NCI-H69 (cell line): ENCODE data around the gene KHK.

Experiments
- DNase-seq: peaks from one replicate; lab custom pipeline; 2025; lab: John Stamatoyannopoulos, UW

Gene KHK

DNA sequence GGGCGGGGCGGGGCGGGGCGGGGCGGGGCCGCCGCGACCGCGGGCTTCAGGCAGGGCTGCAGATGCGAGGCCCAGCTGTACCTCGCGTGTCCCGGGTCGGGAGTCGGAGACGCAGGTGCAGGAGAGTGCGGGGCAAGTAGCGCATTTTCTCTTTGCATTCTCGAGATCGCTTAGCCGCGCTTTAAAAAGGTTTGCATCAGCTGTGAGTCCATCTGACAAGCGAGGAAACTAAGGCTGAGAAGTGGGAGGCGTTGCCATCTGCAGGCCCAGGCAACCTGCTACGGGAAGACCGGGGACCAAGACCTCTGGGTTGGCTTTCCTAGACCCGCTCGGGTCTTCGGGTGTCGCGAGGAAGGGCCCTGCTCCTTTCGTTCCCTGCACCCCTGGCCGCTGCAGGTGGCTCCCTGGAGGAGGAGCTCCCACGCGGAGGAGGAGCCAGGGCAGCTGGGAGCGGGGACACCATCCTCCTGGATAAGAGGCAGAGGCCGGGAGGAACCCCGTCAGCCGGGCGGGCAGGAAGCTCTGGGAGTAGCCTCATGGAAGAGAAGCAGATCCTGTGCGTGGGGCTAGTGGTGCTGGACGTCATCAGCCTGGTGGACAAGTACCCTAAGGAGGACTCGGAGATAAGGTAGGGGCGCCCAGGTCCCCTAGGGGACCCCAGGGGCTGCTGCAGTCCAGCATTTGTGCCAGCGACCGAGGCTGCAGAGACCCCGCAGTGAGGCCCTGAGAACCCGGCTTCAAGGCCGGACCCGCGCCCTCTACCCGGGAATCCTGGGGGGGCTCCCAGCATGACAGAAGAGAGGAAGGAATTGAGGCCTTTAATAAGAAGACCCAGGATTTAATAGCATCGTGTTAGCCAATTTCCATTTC, at the start of gene KHK:
KHK (plus strand) TSS at position 49 of the 870 bp plus-strand sequence; CDS start at position 537, 488 bp downstream.
- DNase-seq = peak; percentile 77

DNA sequence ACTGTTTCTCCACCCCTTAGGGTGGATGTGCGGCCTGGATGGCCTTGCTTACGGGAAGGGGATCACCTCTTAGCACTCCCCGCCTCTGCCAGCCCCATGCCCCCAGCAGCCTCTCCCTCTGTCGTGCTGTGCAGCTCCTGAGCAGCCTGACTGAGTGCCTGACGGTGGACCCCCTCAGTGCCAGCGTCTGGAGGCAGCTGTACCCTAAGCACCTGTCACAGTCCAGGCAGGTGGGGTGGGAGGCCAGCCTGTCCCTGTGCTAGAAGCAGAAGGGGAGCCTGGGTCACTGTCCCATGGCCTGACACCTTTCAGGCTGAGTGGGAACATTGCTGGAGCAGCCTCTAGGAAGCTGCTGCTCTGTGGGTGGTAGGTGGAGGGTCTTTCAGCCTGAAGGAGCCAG, 48.6 kb upstream of the KHK start:
- DNase-seq = no peak

GRCh38 chr2:27038631-27039339, 47.8 kb upstream of the KHK start:
- no peak for DNase-seq

- no peak for DNase-seq
These were observed 47.1 kb upstream of the KHK start for GRCh38 chr2:27039426-27039825.

- no peak for DNase-seq
These were observed 46.7 kb upstream of the KHK start for GRCh38 chr2:27039871-27040270.

DNA sequence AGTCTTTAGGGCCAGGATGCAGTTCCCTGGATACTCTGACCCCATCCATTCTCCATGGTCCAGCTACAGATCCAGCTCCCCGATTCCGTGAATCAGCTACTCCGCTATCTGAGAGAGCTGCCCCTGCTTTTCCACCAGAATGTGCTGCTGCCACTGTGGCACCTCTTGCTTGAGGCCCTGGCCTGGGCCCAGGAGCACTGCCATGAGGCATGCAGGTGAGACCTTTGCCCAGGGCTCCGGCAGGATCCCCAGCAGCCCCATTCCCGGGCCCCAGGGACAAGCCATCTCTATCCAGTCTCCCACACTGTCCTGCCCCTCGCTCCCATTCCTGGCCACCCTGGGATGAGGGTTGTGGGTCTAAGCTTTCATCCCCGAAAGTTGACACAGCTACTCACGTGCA, 46.3 kb upstream of the KHK start:
- no peak for DNase-seq

- DNase-seq = peak; percentile 80
These were observed 44.8 kb upstream of the KHK start for GRCh38 chr2:27041752-27042151.

DNA sequence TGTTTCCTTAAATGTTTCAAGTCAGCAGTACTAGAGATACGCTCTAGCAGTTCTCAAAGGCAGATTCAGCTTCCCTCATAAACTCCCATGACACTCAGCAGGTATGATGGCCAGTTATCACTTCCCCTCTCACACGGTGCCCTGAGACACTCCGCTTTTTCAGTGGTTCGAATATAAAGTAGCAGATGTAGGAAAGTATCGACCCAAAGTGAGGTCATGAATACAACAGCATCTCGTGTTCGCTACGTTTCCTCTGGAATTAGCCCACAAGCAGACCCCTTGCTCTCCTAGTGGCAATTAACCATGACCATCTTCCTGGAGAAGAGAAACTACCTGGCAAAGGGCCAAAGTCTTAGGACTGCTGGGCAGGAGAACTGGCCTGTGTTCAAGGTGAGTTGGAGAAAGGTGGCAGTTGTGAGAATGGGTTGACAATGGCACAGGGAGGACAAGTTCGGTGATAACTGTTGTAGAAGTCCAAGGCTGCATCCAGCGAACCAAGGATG, 44.4 kb upstream of the KHK start:
- peak; percentile 68 for DNase-seq

DNA sequence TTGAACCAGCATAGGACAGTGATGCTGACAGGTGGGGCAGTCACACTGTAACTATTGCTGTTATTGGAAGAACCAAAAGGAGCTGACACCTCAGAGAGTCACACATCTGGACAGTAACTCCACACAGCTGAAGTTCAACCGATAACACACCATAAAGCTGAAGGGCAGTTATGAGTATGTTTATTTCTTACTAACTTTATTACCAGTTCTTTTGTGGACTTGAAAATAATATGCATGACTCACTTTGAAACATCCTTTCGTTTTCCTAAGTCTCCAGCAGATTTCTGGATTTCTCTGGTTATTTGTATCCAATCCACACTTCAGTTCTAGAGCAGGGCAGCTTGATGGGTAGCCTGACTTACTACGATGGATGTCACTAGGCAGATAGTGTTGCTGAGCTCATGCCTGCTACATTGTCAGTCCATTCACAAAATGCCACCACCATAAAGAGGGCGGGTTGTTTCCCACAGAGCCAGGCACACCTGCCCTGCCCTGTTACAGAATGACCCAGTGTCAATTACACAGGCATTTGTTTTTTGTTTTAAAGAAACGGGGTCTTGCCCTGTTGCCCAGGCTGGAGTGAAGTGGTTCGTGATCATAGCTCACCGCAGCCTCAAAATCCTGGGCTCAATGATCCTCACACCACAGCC, 43.5 kb upstream of the KHK start:
- no peak for DNase-seq

- DNase-seq = no peak
These were observed 36.9 kb upstream of the KHK start for GRCh38 chr2:27049422-27050280.

DNA sequence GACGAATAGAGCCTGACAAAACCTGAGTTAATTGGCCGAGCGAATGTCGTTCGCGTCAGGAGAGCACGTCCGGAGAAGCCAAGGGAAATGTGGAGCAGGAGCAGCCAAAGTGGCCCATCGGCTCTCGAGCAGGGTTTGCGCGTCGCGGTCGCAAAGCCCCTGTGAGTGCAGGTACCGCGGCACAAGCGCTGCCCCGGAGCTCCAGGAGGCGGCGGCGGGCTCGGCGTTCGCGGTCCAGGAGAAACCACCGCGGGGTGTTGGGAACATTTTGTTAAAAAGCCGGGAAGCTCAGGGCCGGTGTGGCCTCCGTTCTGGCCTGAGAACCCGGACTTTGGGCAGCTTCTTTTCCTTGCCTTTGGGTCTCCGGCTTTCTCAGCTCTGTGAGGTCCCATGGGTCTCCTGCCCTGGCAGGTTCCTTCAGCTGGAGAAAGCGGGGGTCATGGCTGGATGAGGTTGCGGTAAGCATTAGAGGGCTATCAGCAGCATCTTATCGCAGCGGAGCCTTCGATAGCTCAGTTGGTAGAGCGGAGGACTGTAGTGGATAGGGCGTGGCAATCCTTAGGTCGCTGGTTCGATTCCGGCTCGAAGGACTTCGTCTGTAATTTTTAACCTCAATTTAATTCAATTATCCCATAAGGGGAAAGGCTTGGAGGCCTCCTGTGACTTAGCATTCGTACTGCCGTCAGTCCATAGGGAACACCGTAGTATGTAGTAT, 36.1 kb upstream of the KHK start:
- peak; percentile 92 for DNase-seq

DNA sequence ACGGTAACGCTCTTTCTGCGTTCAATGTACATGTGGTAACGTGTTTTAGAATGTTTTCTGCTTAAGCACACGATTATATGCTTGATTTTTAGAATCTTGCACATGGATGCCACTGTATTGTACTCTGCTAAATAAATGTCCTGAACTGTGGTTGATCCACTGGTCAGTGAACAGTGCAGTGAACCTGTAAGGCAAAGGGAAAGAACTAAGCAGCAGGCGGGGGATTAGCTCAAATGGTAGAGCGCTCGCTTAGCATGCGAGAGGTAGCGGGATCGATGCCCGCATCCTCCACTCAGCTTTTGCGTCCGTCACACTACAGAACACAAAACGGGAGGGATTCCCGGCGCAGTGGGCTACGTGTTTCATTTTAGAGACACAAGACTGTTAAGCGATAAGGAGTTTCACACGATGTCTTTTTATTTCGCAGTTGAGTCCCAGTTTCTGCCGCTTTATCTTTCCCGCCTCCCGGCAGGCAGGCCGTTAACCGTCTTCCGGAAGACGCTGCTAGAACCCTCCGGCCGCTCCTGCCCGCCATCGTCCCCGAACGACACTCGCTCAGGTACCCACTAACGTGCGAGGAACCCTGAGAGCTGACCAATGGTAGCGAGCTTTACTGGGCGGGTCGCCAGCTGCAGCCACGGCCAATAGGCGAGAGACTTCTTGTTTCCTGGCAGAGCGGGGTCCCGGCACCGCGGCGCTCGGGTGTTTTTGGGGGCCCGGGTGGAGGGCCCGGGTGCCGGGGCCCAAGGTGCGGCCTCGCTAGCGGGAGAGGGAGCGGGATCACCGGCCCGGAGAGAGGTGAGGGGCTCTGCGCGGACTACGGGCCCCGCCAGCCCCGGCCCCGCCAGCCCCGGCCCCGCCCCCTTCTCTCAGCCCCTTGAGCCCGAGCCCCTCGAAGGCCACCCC, 35.3 kb upstream of the KHK start, which contains the start of gene AGBL5:
AGBL5 (plus strand) TSS at position 673 of the 906 bp plus-strand sequence. CDS start 1,291 bp downstream, outside the sequence.
- peak; percentile 91 for DNase-seq

- no peak for DNase-seq
These were observed 34.5 kb upstream of the KHK start for GRCh38 chr2:27051902-27052645.

- DNase-seq = no peak
These were observed 33.3 kb upstream of the KHK start for GRCh38 chr2:27053321-27053720.

- DNase-seq = no peak
These were observed 32.8 kb upstream of the KHK start for GRCh38 chr2:27053776-27054175.

DNA sequence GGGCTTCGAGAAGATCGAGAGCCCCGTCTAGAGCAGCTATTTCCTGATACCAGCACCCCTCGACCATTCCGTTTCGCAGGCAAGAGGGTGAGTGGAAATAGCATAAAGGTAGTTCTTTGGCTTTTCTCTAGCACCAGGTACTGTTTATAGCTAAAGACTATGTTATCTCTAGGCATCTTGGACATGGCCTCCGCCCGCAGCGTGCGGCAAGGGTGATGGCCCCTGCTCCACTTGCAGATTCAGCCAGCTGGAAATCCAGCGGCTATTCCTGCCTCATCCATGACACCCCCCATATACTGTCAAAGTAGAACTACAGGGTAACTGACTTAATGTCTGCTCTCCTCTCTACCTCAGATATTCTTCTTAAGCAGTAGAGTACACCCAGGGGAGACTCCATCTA, 31.9 kb upstream of the KHK start:
- DNase-seq = no peak

DNA sequence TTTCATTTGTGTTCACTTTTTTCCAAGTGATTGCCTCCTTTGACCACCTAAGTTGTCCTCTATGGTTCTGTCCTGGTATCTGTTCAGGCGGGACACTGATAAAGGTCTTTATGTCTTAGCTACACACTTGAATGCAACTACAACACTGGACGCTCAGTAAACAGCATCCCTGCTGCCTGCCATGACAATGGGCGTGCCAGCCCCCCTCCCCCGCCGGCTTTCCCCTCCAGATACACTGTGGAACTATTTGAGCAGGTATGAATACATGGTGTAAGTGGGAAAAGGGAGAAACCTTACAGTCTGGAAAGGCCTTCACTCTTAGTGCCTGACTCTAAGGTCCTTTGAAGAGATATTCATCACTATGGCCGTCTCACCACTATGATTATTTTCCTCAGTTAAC, 29.4 kb upstream of the KHK start:
- no peak for DNase-seq

- DNase-seq = no peak
These were observed 28.4 kb upstream of the KHK start for GRCh38 chr2:27058210-27058609.
